Activated T-cell treated with anti-CD3 and anti-CD28 coated beads, Interleukin-2, amount 50 U/mL, for 4 hours (primary cell): ENCODE measurements around the gene PKD1. TPM values are rescaled to one million over a fixed set of nuclear protein-coding genes. Genes with fewer than 3 reads are reported as not detected.

ENCODE experiments used
- ATAC-seq, 2 donors: fragments of 200-7000 bp; cut with Tn5 transposase; one replicate each; pipeline ENCODE4 v1.10.0; 2021
- DNase-seq: peaks from one replicate; pipeline ENCODE4 v3.0.0-alpha.2; 2020
- H3K27me3 Mint-ChIP-seq: one replicate; pipeline ENCODE4 v1.8.0; 2021; ENCODE audit warnings: low read depth, mixed read lengths
- H3K36me3 Mint-ChIP-seq: one replicate; pipeline ENCODE4 v1.8.0; 2022; ENCODE audit warnings: mixed read lengths; ENCODE audit not compliant: insufficient read depth
- H3K4me1 Mint-ChIP-seq: one replicate; pipeline ENCODE4 v1.8.0; 2021; ENCODE audit warnings: low read depth, mixed read lengths
- H3K4me3 Mint-ChIP-seq: one replicate; pipeline ENCODE4 v1.8.0; 2021; ENCODE audit warnings: mild to moderate bottlenecking, moderate library complexity, mixed read lengths
- H3K9me3 Mint-ChIP-seq: one replicate; pipeline ENCODE4 v1.8.0; 2021; ENCODE audit warnings: mixed read lengths
- total RNA-seq, 3 donors: library from RNA; stranded (reverse); gene quantifications; one replicate each; pipeline ENCODE4 v1.2.1, GENCODE V29; 2021

The PKD1 gene
- total RNA-seq, 3 donors from 2014 or later, result 100 to 118 (median 104) TPM

- Mint-ChIP-seq H3K27me3 (no peaks in the 10 kb centered on the region), H3K4me1 (peaks cover 21% of the 10 kb centered on the region), H3K4me3 (no peak overlapping the region), H3K36me3 (peaks cover under 1% of the 10 kb centered on the region), H3K9me3 (no peaks in the 10 kb centered on the region)
- DNase-seq (no peak), ATAC-seq (no peak)
Observed at GRCh38 chr16:2160915-2161551, 25.3 kb upstream of the PKD1 start.

- Mint-ChIP-seq H3K27me3 (no peaks in the 10 kb centered on the region), H3K4me3 (no peak overlapping the region), H3K36me3 (peaks cover 6% of the 10 kb centered on the region), H3K9me3 (no peaks in the 10 kb centered on the region), H3K4me1 (peaks cover 21% of the 10 kb centered on the region)
- DNase-seq (no peak), ATAC-seq (no peak)
Observed at GRCh38 chr16:2159175-2159838, 23.6 kb upstream of the PKD1 start.

- H3K4me3 Mint-ChIP-seq, result no peak overlapping the region
- DNase-seq (no peak), ATAC-seq (no peak)
- H3K27me3 Mint-ChIP-seq, result no peaks in the 10 kb centered on the region
- no peaks in the 10 kb centered on the region for H3K9me3 Mint-ChIP-seq
- peaks cover 23% of the 10 kb centered on the region for H3K4me1 Mint-ChIP-seq
- peaks cover 15% of the 10 kb centered on the region for H3K36me3 Mint-ChIP-seq
Observed at GRCh38 chr16:2158262-2158638, 22.6 kb upstream of the PKD1 start.

- peaks cover 22% of the 10 kb centered on the region for H3K4me1 Mint-ChIP-seq
- no peak for ATAC-seq
- no peak for DNase-seq
- peak overlapping the region; percentile 98 for H3K4me3 Mint-ChIP-seq
- no peaks in the 10 kb centered on the region for H3K9me3 Mint-ChIP-seq
- H3K36me3 Mint-ChIP-seq, result peaks cover 21% of the 10 kb centered on the region
- H3K27me3 Mint-ChIP-seq, result no peaks in the 10 kb centered on the region
Observed at GRCh38 chr16:2157480-2158261, 22.0 kb upstream of the PKD1 start.

GRCh38 chr16:2156849-2157224 is 21.1 kb upstream of the PKD1 start:
- Mint-ChIP-seq H3K4me1 (peaks cover 24% of the 10 kb centered on the region), H3K4me3 (peak overlapping the region; percentile 98), H3K9me3 (no peaks in the 10 kb centered on the region), H3K36me3 (peaks cover 23% of the 10 kb centered on the region), H3K27me3 (no peaks in the 10 kb centered on the region)
- no peak for ATAC-seq
- DNase-seq, result no peak

GRCh38 chr16:2155977-2156848 is 20.5 kb upstream of the PKD1 start:
- Mint-ChIP-seq H3K4me3 (peak overlapping the region; percentile 98), H3K4me1 (peaks cover 28% of the 10 kb centered on the region), H3K9me3 (no peaks in the 10 kb centered on the region), H3K27me3 (no peaks in the 10 kb centered on the region), H3K36me3 (peaks cover 26% of the 10 kb centered on the region)
- DNase-seq (no peak), ATAC-seq (no peak)

- Mint-ChIP-seq H3K27me3 (no peaks in the 10 kb centered on the region), H3K4me1 (peaks cover 29% of the 10 kb centered on the region), H3K4me3 (peak within 1 kb of the TSS; percentile 98), H3K9me3 (no peaks in the 10 kb centered on the region), H3K36me3 (peaks cover 28% of the 10 kb centered on the region)
- DNase-seq, result peak; percentile 94
- peak; percentile 85 to 86 for ATAC-seq
Observed at GRCh38 chr16:2155091-2155950, 19.6 kb upstream of the PKD1 start, which contains the start of gene TRAF7. TSS of gene TRAF7 (plus strand) at chr16:2155782. CDS start at chr16:2163921, 8,139 bp downstream.

- DNase-seq, result peak; percentile 28
- Mint-ChIP-seq H3K27me3 (no peaks in the 10 kb centered on the region), H3K36me3 (peaks cover 28% of the 10 kb centered on the region), H3K9me3 (no peaks in the 10 kb centered on the region), H3K4me3 (peak overlapping the region; percentile 93), H3K4me1 (peaks cover 36% of the 10 kb centered on the region)
- ATAC-seq, result no peak
Observed at GRCh38 chr16:2154533-2155090, 18.9 kb upstream of the PKD1 start.

- H3K36me3 Mint-ChIP-seq, result peaks cover 28% of the 10 kb centered on the region
- H3K27me3 Mint-ChIP-seq, result no peaks in the 10 kb centered on the region
- DNase-seq (no peak), ATAC-seq (peak in 1 of 2 donors; percentile 5)
- H3K4me3 Mint-ChIP-seq, result peak overlapping the region; percentile 93
- no peaks in the 10 kb centered on the region for H3K9me3 Mint-ChIP-seq
- H3K4me1 Mint-ChIP-seq, result peaks cover 34% of the 10 kb centered on the region
Observed at GRCh38 chr16:2152695-2153506, 17.2 kb upstream of the PKD1 start.

GRCh38 chr16:2151188-2152091 is 15.7 kb upstream of the PKD1 start:
- Mint-ChIP-seq H3K36me3 (peaks cover 28% of the 10 kb centered on the region), H3K27me3 (no peaks in the 10 kb centered on the region), H3K4me3 (peak overlapping the region; percentile 93), H3K4me1 (peaks cover 21% of the 10 kb centered on the region), H3K9me3 (no peaks in the 10 kb centered on the region)
- ATAC-seq, result no peak
- no peak for DNase-seq

- no peak for ATAC-seq
- Mint-ChIP-seq H3K4me1 (peaks cover 18% of the 10 kb centered on the region), H3K27me3 (no peaks in the 10 kb centered on the region), H3K9me3 (no peaks in the 10 kb centered on the region), H3K4me3 (peak overlapping the region; percentile 93), H3K36me3 (peaks cover 28% of the 10 kb centered on the region)
- no peak for DNase-seq
Observed at GRCh38 chr16:2150418-2151187, 14.9 kb upstream of the PKD1 start.
